DMS153 treated with DMSO at 0.1 percent for 48 hours (cell line): ENCODE results near the gene SLC35A3.

Experiments used
- DNase-seq: peaks from one replicate; lab custom pipeline; 2025; ENCODE audit not compliant: unreplicated experiment; lab: John Stamatoyannopoulos, UW

The SLC35A3 gene

GRCh38 chr1:100075773-100076172, 106.0 kb downstream of the SLC35A3 start:
- no peak for DNase-seq

DNA sequence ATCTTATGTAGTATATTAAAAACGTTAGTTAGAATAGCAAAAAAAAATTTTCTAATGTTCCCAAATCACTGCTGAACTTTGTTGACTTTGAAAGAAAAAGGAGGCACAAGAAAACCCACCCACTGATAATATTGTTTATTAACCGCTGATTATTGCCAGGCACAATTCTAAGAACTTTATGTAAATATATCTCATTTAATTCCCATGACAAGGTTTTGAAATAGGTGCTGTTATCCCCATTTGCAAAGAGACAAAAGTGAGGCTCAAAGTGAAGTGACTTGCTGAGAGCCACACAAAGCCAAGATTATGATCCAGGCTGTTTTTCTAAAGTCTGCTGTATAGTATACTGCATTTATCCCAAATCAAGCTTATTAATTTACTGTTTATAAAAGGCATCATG, 106.5 kb downstream of the SLC35A3 start:
- no peak for DNase-seq

DNA sequence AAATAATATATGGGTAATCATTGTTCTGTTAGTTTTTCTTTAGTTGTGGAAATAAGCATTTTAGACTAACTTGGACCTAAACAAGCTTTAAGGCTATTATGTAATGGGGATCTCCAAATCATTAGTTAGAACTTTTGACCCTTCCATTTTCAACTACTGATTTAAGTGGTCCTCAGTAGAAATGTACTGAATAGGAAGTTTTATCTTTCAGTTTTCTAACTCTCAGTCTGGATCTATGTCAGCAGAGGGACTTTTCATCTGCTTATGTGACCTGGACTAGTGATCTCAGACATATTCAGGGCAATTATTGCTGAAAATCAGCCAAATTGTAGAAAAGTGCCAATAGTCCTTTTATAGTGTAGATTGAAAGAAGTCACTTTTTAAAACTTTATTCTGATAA, 106.9 kb downstream of the SLC35A3 start:
- no peak for DNase-seq

GRCh38 chr1:100077531-100077930, 107.7 kb downstream of the SLC35A3 start:
- no peak for DNase-seq

GRCh38 chr1:100080331-100080730, 110.5 kb downstream of the SLC35A3 start:
- no peak for DNase-seq
